Muscle of arm (tissue), 12 donors: ENCODE results near the gene DOK3. TPM values are rescaled to one million over a fixed set of nuclear protein-coding genes. Genes with fewer than 3 reads are reported as not detected.
A peak's percentile ranks its signal among the peaks of the same experiment; 100 is the strongest.

ENCODE experiments used
- DNase-seq: peaks from one replicate; pipeline ENCODE4 v3.0.0-alpha.2; 2013
- polyA plus RNA-seq, 12 donors: library from polyadenylated mRNA; unstranded; fragments of 120-200 nt; gene quantifications; one replicate each; pipeline ENCODE4 v1.2.1, GENCODE V29; 2013; ENCODE audit not compliant: insufficient read length in 12 of 12

Gene DOK3
- polyA plus RNA-seq, 12 donors: 4.5 to 14.6 (median 5.4) TPM; not detected in 2

- no peak for DNase-seq
Measured at GRCh38 chr5:177513500-177513899, 3.9 kb upstream of the DOK3 start.

GRCh38 chr5:177512736-177513380 is 3.2 kb upstream of the DOK3 start:
- DNase-seq: no peak

- DNase-seq: no peak
Measured at GRCh38 chr5:177511796-177512675, 2.4 kb upstream of the DOK3 start.

- no peak for DNase-seq
Measured at GRCh38 chr5:177511181-177511580, 1.6 kb upstream of the DOK3 start.

GRCh38 chr5:177510567-177511053 is 984 bp upstream of the DOK3 start:
- DNase-seq: no peak

GRCh38 chr5:177509991-177510566 is 453 bp upstream of the DOK3 start:
- DNase-seq: no peak

GRCh38 chr5:177508837-177509236 is 789 bp downstream of the DOK3 start:
- no peak for DNase-seq

GRCh38 chr5:177508221-177508611 is 1.4 kb downstream of the DOK3 start:
- no peak for DNase-seq

- no peak for DNase-seq
Measured at GRCh38 chr5:177507596-177508220, 1.9 kb downstream of the DOK3 start.

- DNase-seq: no peak
Measured at GRCh38 chr5:177507165-177507564, 2.5 kb downstream of the DOK3 start.

- DNase-seq: no peak
Measured at GRCh38 chr5:177505075-177505474, 4.6 kb downstream of the DOK3 start.

- no peak for DNase-seq
Measured at GRCh38 chr5:177504086-177505056, 5.3 kb downstream of the DOK3 start.

- no peak for DNase-seq
Measured at GRCh38 chr5:177503351-177504085, 6.1 kb downstream of the DOK3 start.

GRCh38 chr5:177502886-177503285 is 6.7 kb downstream of the DOK3 start:
- DNase-seq: no peak

GRCh38 chr5:177501874-177502678 is 7.5 kb downstream of the DOK3 start:
- DNase-seq: no peak

GRCh38 chr5:177500685-177501522 is 8.7 kb downstream of the DOK3 start:
- DNase-seq: peak; percentile 86

GRCh38 chr5:177499842-177500241 is 9.8 kb downstream of the DOK3 start:
- no peak for DNase-seq

- DNase-seq: no peak
Measured at GRCh38 chr5:177498013-177498787, 11.4 kb downstream of the DOK3 start.
